Measurements from ENCODE around the gene KCNMA1.

- no peak for TF ChIP-seq CTCF (IDR thresholded peaks at IDR 0.05)
- TF ChIP-seq POLR2A (IDR thresholded peaks at IDR 0.05) = no peak
Observed at GRCh38 chr10:77368006-77368405, 269.6 kb downstream of the KCNMA1 start.
